Bronchial epithelial cell (primary cell): Measurements from ENCODE around the gene SMC4. TPM values are rescaled to one million over a fixed set of nuclear protein-coding genes. Genes with fewer than 3 reads are reported as not detected.

ENCODE experiments used
- DNase-seq: peaks from one replicate; pipeline ENCODE4 v3.0.0-alpha.2; 2010; ENCODE audit warnings: low read depth
- FAIRE-seq: peaks from 2 replicates; lab custom pipeline; 2011; peaks lifted over from hg19 to GRCh38; lab: Jason Lieb, UNC
- H3K27me3 ChIP-seq: 2 replicates; pipeline ENCODE4 v1.5.1; 2011; ENCODE audit warnings: low read length; ENCODE audit not compliant: control insufficient read depth, insufficient read depth
- H3K36me3 ChIP-seq: 2 replicates; pipeline ENCODE4 v1.5.1; 2011; ENCODE audit warnings: low read length; ENCODE audit not compliant: control insufficient read depth, insufficient read depth
- H3K4me3 ChIP-seq: 2 replicates; pipeline ENCODE4 v1.5.1; 2011; ENCODE audit warnings: mild to moderate bottlenecking, low read depth, low read length, control low read depth
- total RNA-seq: library from RNA; depleted of rRNA; stranded (reverse); fragments of >200 nt; gene quantifications from 2 replicates; pipeline ENCODE4 v1.2.1, GENCODE V29; 2014
- TF ChIP-seq, protein P1 (sequence below): IDR thresholded peaks from 2 replicates; pipeline ENCODE4 v1.5.1; 2011; ENCODE audit warnings: mild to moderate bottlenecking, moderate library complexity, low read length, control low read depth, inconsistent platforms; ENCODE audit not compliant: insufficient read depth, severe bottlenecking

The SMC4 gene
- total RNA-seq, 1 donor from 2014 or later = 12.1 TPM

- no peak overlapping the region for H3K4me3 ChIP-seq
- H3K36me3 ChIP-seq = no peaks in the 10 kb centered on the region
- FAIRE-seq (no peak), DNase-seq (no peak)
- TF ChIP-seq, protein P1, sequence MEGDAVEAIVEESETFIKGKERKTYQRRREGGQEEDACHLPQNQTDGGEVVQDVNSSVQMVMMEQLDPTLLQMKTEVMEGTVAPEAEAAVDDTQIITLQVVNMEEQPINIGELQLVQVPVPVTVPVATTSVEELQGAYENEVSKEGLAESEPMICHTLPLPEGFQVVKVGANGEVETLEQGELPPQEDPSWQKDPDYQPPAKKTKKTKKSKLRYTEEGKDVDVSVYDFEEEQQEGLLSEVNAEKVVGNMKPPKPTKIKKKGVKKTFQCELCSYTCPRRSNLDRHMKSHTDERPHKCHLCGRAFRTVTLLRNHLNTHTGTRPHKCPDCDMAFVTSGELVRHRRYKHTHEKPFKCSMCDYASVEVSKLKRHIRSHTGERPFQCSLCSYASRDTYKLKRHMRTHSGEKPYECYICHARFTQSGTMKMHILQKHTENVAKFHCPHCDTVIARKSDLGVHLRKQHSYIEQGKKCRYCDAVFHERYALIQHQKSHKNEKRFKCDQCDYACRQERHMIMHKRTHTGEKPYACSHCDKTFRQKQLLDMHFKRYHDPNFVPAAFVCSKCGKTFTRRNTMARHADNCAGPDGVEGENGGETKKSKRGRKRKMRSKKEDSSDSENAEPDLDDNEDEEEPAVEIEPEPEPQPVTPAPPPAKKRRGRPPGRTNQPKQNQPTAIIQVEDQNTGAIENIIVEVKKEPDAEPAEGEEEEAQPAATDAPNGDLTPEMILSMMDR = no peak
- H3K27me3 ChIP-seq = peaks cover 4% of the 10 kb centered on the region
Observed at GRCh38 chr3:160458151-160458550, 58.7 kb downstream of the SMC4 start.

DNA sequence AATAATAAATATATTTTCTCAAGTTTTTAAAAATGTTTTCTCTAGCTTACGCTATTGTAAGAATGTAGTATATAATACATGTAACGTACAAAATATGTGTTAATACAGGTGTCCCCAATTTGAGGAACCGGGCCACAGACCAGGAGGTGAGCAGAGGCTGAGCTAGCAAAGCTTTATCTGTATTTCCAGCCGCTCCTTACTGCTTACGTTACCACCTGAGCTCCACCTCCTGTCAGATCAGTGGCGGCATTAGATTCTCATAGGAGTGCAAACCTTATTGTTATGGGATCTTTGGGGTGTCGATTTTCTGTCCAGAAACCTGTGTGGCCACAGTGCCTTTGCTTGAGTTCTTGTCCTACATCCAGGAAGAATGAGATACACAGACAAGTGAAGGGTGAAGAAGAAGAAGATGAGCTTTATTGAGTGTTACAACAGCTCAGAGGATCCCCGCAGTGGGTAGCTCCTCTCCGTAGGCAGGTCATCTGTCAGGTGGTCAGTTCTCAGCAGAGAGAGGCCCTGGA lies 60.1 kb downstream of the SMC4 start:
- TF ChIP-seq, protein P1 = no peak
- FAIRE-seq (no peak), DNase-seq (no peak)
- Histone ChIP-seq H3K4me3 (no peak overlapping the region), H3K27me3 (peaks cover 4% of the 10 kb centered on the region), H3K36me3 (no peaks in the 10 kb centered on the region)

DNA sequence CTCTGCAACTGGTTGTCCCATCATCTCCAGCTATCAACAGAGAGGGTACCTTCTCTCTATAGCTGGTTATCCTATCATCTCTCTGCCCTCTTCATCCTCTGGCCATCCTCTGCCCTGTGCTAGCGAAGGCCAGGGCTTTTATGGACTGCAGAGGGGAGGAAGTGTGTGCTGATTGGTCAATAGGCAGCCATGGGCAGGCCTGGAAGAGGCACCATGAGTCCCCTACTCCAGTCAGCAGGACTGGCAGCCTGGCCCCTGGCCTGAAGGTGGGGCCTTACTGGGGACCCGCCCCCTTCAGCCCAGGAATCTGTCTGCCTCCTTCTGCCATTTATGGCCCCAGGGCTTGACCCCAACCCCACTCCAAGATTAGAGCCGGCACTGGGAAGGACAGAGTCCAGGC lies 60.6 kb downstream of the SMC4 start:
- Histone ChIP-seq H3K27me3 (peaks cover 4% of the 10 kb centered on the region), H3K4me3 (no peak overlapping the region), H3K36me3 (no peaks in the 10 kb centered on the region)
- TF ChIP-seq, protein P1 = no peak
- no peak for FAIRE-seq
- DNase-seq = no peak

DNA sequence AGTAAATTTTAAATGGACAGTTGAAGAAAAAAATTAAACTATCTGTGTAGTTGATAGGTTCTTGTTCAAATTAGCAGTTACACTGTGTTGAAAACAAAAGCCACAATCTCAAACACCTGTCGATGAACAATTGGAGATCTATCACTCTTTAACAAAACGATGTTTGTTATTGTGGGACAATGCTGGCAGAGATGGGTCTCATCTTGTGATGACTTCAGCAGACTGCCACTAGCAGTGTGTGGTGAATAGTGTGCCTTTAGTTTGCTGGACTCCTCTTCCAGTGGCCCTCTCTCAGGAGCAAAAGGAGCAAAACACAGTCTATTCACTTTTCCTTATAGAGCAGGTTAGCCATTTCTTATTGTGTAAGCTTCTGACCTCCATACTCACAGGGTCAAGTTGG lies 64.9 kb downstream of the SMC4 start:
- TF ChIP-seq, protein P1 = no peak
- no peaks in the 10 kb centered on the region for H3K36me3 ChIP-seq
- FAIRE-seq = no peak
- peaks cover 1% of the 10 kb centered on the region for H3K27me3 ChIP-seq
- H3K4me3 ChIP-seq = no peak overlapping the region
- DNase-seq = no peak

GRCh38 chr3:160464971-160465370 lies 65.5 kb downstream of the SMC4 start:
- DNase-seq (no peak), FAIRE-seq (no peak)
- H3K36me3 ChIP-seq = no peaks in the 10 kb centered on the region
- H3K27me3 ChIP-seq = peaks cover 1% of the 10 kb centered on the region
- TF ChIP-seq, protein P1 = no peak
- H3K4me3 ChIP-seq = no peak overlapping the region

- no peak overlapping the region for H3K4me3 ChIP-seq
- TF ChIP-seq, protein P1 = no peak
- no peaks in the 10 kb centered on the region for H3K27me3 ChIP-seq
- FAIRE-seq = no peak
- no peak for DNase-seq
- H3K36me3 ChIP-seq = no peaks in the 10 kb centered on the region
Observed at GRCh38 chr3:160470181-160470580, 70.7 kb downstream of the SMC4 start.
